HG03442 (cell line): ENCODE measurements around the gene USP17L5.
"Not testable (repeated sequence)": the region's sequence is repeated elsewhere in the genome, so short reads cannot be mapped to it uniquely, and the experiment has no call there.

Experiments used
- ATAC-seq: cut with Tn5 transposase; IDR thresholded peaks from one replicate; pipeline ENCODE4 v1.9.1; 2021; ENCODE audit warnings: mild to moderate bottlenecking, moderate library complexity; ENCODE audit not compliant: unreplicated experiment

USP17L5 gene

GRCh38 chr4:9339103-9339502 lies at the start of gene USP17L5:
USP17L5 (plus strand) TSS chr4:9339403; CDS start chr4:9339403, 0 bp downstream.
- ATAC-seq, result not testable (repeated sequence)

GRCh38 chr4:9324191-9324590 lies 15.0 kb upstream of the USP17L5 start:
- ATAC-seq, result not testable (repeated sequence)

- ATAC-seq, result not testable (repeated sequence)
Observed at GRCh38 chr4:9324865-9325264, 14.3 kb upstream of the USP17L5 start, which contains the start of gene USP17L24. USP17L24 (plus strand) TSS chr4:9325165; CDS start chr4:9325165, 0 bp downstream.

GRCh38 chr4:9329611-9330010 lies 9.6 kb upstream of the USP17L5 start, which contains the start of gene USP17L25:
USP17L25 (plus strand) TSS chr4:9329911; CDS start chr4:9329911, 0 bp downstream.
- ATAC-seq, result not testable (repeated sequence)

- ATAC-seq, result not testable (repeated sequence)
Observed at GRCh38 chr4:9334358-9334757, 4.8 kb upstream of the USP17L5 start, which contains the start of gene USP17L26. USP17L26 (plus strand) TSS chr4:9334658; CDS start chr4:9334658, 0 bp downstream.

- not testable (repeated sequence) for ATAC-seq
Observed at GRCh38 chr4:9343848-9344247, 4.6 kb downstream of the USP17L5 start, which contains the start of gene USP17L27. USP17L27 (plus strand) TSS chr4:9344148; CDS start chr4:9344148, 0 bp downstream.

- not testable (repeated sequence) for ATAC-seq
Observed at GRCh38 chr4:9348593-9348992, 9.4 kb downstream of the USP17L5 start, which contains the start of gene USP17L28. USP17L28 (plus strand) TSS chr4:9348893; CDS start chr4:9348893, 0 bp downstream.

- not testable (repeated sequence) for ATAC-seq
Observed at GRCh38 chr4:9350866-9351265, 11.7 kb downstream of the USP17L5 start.

GRCh38 chr4:9353338-9353737 lies 14.1 kb downstream of the USP17L5 start, which contains the start of gene USP17L29:
USP17L29 (plus strand) TSS chr4:9353638; CDS start chr4:9353638, 0 bp downstream.
- ATAC-seq, result not testable (repeated sequence)

- ATAC-seq, result not testable (repeated sequence)
Observed at GRCh38 chr4:9362829-9363228, 23.6 kb downstream of the USP17L5 start, which contains the start of gene USP17L30. USP17L30 (plus strand) TSS chr4:9363129; CDS start chr4:9363129, 0 bp downstream.

- not testable (repeated sequence) for ATAC-seq
Observed at GRCh38 chr4:9379881-9380280, 40.7 kb downstream of the USP17L5 start.

GRCh38 chr4:9381012-9381534 lies 41.9 kb downstream of the USP17L5 start:
- not testable (repeated sequence) for ATAC-seq

- no peak for ATAC-seq
Observed at GRCh38 chr4:9384126-9384525, 44.9 kb downstream of the USP17L5 start.

- ATAC-seq, result not testable (repeated sequence)
Observed at GRCh38 chr4:9389001-9389400, 49.8 kb downstream of the USP17L5 start.
